Lower leg skin (tissue), 4 donors: ENCODE measurements around the gene CPEB4. TPM values are rescaled to one million over a fixed set of nuclear protein-coding genes. Genes with fewer than 3 reads are reported as not detected.

ENCODE experiments used
- DNase-seq, 2 donors: peaks; one replicate each; pipeline ENCODE4 v3.0.0-alpha.2; 2019; ENCODE audit warnings: low spot score in 2 of 2
- H3K4me3 ChIP-seq: fragments of 200-600 bp; sonication (generic); 2 replicates; pipeline ENCODE4 v1.5.1; 2017; ENCODE audit warnings: mild to moderate bottlenecking, low read depth; ENCODE audit not compliant: poor library complexity, severe bottlenecking
- POLR2A ChIP-seq, 2 donors: fragments of 450-650 bp; IDR thresholded peaks; one replicate each; pipeline ENCODE4 v1.6.1; 2016 to 2017; ENCODE audit warnings: antibody characterized with exemption in 2 of 2, mild to moderate bottlenecking in 1 of 2, moderate library complexity in 1 of 2
- WGBS, 2 donors: methylation state at CpG; one replicate each; pipeline ENCODE4 v1.1.5; 2018; 5-methylcytosine and 5-hydroxymethylcytosine counted together
- intact Hi-C: fragments of 100-400 bp; cut with DNase I; formaldehyde crosslinking; loops from one replicate; pipeline ENCODE4 v1.15.0; 2023; ENCODE audit warnings: low total_unique reads
- total RNA-seq, 4 donors: library from RNA; depleted of rRNA; stranded (reverse); fragments of >200 nt; gene quantifications; one replicate each; pipeline ENCODE4 v1.1.0, GENCODE V29; 2016
- TF ChIP-seq, protein P1 (sequence below), 3 donors: fragments of 450-650 bp; IDR thresholded peaks; one replicate each; pipeline ENCODE4 v1.5.1; 2016; ENCODE audit warnings: antibody characterized with exemption in 3 of 3, mild to moderate bottlenecking in 3 of 3, moderate library complexity in 2 of 3

The CPEB4 gene
- total RNA-seq, 4 donors from 2014 or later, result 47.5 to 79.6 (median 55.3) TPM

DNA sequence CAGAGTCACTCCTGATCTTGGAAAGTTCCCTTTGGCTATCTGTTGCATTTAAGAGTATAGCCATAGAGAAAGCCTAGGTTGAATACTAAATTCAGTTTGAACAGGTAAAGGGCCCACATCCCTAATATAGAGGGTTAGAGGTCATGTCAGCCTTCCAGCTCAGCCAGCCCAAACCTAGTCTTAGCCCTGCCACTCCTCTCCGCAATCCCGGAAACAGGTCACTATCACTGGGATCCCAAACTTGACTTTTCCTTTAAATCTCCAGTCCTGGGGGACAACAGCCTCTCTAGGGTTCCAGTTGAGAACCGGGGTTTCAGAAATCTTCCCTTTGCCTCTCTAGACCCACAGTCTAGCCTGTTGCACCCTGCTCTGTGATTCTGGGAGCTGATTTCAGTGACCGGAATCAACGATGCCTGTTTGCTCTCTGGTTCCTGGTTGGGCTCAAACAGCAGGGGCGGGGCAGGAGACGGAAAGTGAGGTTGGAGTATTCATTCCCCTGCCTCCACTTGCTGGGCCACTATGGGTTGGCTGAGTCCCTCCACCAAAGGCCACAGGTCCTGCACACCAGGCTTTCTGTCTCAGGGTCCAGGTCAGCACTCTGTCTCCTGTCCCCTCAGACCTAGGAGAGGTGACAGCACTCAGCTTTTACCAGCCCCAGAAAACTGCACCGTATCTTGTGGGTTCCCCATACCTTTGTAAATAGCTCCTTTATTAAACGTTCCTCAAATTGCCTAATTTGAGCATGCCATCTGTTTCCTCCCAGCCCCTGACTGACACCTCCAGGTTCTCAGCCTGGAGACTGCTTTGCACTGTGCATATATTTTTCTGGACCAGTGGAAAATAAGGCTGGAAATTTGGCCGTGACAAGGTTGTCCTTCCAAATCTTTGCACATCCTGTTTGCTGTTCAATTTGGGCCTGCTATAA lies 23.8 kb upstream of the CPEB4 start:
- TF ChIP-seq POLR2A (IDR thresholded peaks at IDR 0.05), result no peak
- TF ChIP-seq, protein P1, sequence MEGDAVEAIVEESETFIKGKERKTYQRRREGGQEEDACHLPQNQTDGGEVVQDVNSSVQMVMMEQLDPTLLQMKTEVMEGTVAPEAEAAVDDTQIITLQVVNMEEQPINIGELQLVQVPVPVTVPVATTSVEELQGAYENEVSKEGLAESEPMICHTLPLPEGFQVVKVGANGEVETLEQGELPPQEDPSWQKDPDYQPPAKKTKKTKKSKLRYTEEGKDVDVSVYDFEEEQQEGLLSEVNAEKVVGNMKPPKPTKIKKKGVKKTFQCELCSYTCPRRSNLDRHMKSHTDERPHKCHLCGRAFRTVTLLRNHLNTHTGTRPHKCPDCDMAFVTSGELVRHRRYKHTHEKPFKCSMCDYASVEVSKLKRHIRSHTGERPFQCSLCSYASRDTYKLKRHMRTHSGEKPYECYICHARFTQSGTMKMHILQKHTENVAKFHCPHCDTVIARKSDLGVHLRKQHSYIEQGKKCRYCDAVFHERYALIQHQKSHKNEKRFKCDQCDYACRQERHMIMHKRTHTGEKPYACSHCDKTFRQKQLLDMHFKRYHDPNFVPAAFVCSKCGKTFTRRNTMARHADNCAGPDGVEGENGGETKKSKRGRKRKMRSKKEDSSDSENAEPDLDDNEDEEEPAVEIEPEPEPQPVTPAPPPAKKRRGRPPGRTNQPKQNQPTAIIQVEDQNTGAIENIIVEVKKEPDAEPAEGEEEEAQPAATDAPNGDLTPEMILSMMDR (IDR thresholded peaks at IDR 0.05), result no peak
- no peak overlapping the region for H3K4me3 ChIP-seq
- intact Hi-C loops, result no loop called here
- peak in 1 of 2 donors; percentile 89 for DNase-seq
- 66% methylated on average over 10 of the region's 10 CpGs for WGBS, 2 donors

DNA sequence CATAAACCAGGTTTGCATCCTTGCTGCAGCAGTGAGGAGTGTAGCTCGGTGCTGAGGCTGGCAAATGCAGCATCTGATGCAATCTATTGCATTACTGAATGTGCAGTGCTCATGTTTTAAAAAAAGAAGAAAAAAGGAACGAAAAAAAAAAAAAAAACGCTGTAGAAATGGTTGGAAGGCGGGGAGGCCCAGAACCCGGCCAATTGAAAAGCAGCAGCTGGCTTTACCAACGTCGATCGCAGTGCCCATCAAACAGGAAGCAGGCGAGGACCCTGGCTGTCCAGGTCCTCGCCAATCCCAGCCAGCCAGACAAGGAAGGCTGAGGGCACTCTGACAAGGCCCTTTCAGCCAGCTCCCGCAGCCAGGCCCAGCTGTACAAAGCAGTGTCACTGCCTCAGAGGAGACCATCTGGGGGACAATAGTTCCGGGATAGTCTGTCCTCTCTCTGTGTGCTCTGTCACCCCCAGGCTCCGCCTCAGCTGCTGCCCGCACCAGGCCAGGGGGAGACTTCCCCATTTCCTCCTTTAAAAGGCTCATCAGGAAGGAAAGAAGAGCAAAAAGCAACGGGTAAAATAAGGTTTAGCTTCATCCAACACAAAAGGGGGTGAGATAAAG lies 21.8 kb upstream of the CPEB4 start:
- TF ChIP-seq POLR2A (IDR thresholded peaks at IDR 0.05), result no peak
- TF ChIP-seq, protein P1 (IDR thresholded peaks at IDR 0.05), result no peak
- intact Hi-C loops, result no loop called here
- no peak for DNase-seq
- H3K4me3 ChIP-seq, result no peak overlapping the region
- WGBS, 2 donors, result 74 to 77% methylated on average over 15 of the region's 15 CpGs

DNA sequence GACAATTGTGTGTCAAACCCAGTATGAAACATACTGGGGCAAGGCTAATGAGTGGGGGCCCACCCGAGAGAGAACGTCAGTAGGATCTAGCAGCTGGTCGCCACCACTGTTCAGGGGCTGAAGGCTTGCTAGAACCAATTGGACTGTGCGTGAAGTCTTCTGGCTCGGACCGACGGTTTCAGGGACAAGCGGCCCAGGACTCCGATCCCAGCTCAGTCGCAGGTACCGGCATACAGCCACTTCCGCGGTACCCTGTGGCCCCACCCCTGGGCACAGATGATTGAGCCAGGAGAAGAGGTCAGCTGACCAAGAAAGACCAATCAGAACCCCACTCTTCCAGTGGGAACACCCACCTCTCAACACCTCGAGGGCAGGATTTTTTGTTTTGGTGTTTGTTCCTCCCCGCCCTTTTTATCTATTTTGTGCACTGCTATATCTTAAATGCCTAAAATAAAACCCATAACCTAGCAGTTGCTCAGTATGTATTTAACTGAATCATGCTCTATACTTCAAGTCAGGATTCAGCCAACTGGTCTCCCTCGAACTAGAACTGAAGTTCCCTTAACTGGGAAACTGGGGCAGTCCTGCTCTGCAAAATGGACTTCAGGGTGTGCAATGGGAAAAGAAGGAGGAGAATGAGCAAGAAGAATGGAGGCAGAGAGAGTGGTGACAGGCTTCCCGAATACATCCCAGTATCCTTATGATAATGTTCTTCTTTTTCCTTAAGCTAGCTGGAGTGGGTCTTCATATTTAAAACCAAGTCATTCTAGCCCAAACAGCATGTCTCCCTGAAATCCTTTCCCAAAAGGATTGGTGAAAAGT lies 21.1 kb upstream of the CPEB4 start:
- WGBS, 2 donors, result 94 to 96% methylated on average over 17 of the region's 17 CpGs

DNA sequence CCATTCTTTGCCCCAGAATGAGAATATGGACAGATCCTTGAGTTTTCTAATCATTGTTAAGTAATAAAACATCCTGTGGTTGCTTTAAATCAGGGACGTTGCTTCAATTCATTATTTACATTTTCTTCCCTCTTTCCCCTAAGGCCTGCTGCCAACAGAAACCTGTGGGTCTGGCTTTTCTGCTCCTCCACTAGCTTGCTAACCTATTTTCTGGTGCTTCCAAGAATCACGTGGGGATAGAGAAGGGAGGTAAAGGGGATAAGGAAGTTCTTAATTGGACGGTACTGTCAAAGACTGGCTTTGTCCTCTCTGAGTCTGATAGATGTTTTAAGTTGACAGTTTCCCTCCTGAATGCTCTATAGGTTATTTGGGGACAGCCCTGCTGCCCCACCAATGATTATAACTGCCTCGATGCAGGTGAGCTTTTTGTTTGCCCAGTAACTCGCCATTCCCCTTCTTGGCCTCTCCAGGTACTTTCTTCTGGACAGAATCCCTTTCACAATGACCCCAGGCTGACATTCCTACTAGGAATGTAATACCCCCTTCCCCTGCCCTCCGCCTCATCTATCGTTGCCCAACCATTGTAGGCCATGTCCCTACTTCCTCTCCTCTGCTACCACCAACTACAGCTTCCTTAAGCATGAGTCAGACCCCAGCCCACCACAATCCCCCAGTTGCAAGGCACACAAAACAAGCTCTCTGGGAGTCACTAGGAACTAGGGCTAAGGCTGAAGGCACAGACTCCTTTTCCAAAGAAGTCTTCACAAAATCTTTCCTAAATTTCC lies 19.9 kb upstream of the CPEB4 start:
- no peak for DNase-seq
- intact Hi-C loops, result no loop called here
- no peak overlapping the region for H3K4me3 ChIP-seq
- TF ChIP-seq, protein P1 (IDR thresholded peaks at IDR 0.05), result no peak
- TF ChIP-seq POLR2A (IDR thresholded peaks at IDR 0.05), result no peak
- WGBS, 2 donors, result 52 to 58% methylated on average over 7 of the region's 7 CpGs

More for the DNA sequence above, 21.1 kb upstream of the CPEB4 start:
- no peak for DNase-seq
- TF ChIP-seq, protein P1 (IDR thresholded peaks at IDR 0.05), result no peak
- TF ChIP-seq POLR2A (IDR thresholded peaks at IDR 0.05), result no peak
- H3K4me3 ChIP-seq, result no peak overlapping the region
- intact Hi-C loops, result no loop called here

DNA sequence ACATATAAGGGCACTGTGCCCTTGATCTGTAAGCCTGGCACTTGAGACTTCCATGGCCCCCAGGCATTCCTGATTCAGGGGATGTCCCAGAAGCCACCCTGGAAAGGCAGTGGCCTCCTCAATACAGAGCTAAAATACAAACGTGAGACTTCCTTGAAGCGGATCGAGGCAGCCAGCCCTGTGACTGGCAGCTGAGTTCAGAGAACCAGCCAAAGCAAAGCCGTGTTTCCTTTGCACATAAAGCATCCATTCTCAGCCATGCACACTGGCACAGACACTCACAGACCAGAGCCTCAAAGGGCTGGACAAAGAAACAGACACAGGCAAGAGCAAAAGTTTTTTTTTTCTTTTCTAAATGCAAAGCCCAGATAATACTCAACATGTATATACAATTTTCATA lies 18.8 kb upstream of the CPEB4 start:
- WGBS, 2 donors, result 27 to 43% methylated on average over 4 of the region's 4 CpGs
- no peak for TF ChIP-seq POLR2A (IDR thresholded peaks at IDR 0.05)
- TF ChIP-seq, protein P1 (IDR thresholded peaks at IDR 0.05), result no peak
- no peak for DNase-seq
- intact Hi-C loops, result no loop called here
- H3K4me3 ChIP-seq, result no peak overlapping the region
